DND-41 (cell line): ENCODE results near the gene LILRB3.
"Not testable (repeated sequence)": the region's sequence is repeated elsewhere in the genome, so short reads cannot be mapped to it uniquely, and the experiment has no call there.

Experiments used
- ATAC-seq: fragments of 200-7000 bp; cut with Tn5 transposase; 3 replicates; pipeline ENCODE4 v1.9.1; 2021; ENCODE audit warnings: low read depth; ENCODE audit not compliant: insufficient read depth
- DNase-seq: peaks from one replicate; pipeline ENCODE4 v3.0.0-alpha.2; 2020
- H2AFZ ChIP-seq: 2 replicates; pipeline ENCODE4 v1.6.0; 2012; ENCODE audit warnings: low read depth, low read length
- H3K27ac ChIP-seq: 2 replicates; pipeline ENCODE4 v1.5.1; 2012; ENCODE audit warnings: low read length, inconsistent platforms
- H3K27me3 ChIP-seq: fragments of 200-600 bp; sonication (generic); 2 replicates; pipeline ENCODE4 v1.6.0; 2012; ENCODE audit warnings: low read length, mild to moderate bottlenecking, inconsistent platforms; ENCODE audit not compliant: insufficient read depth, poor library complexity
- H3K36me3 ChIP-seq: 2 replicates; pipeline ENCODE4 v1.5.1; 2012; ENCODE audit warnings: low read length, inconsistent platforms; ENCODE audit not compliant: insufficient read depth
- H3K4me1 ChIP-seq: 2 replicates; pipeline ENCODE4 v1.5.1; 2012; ENCODE audit warnings: mild to moderate bottlenecking, low read length; ENCODE audit not compliant: insufficient read depth
- H3K4me2 ChIP-seq: 2 replicates; pipeline ENCODE4 v1.6.0; 2012; ENCODE audit warnings: mild to moderate bottlenecking, moderate library complexity, low read length, inconsistent platforms; ENCODE audit not compliant: insufficient read depth
- H3K4me3 ChIP-seq, 2 experiments: fragments of 200-600 bp in 1 of 2; shearing (Covaris generic) in 1 of 2; 2 replicates each; pipeline ENCODE4 v1.5.1; 2012 to 2016; ENCODE audit warnings: inconsistent platforms in 2 of 2, low read length in 2 of 2, mild to moderate bottlenecking in 2 of 2, low read depth in 1 of 2, moderate library complexity in 1 of 2
- H3K79me2 ChIP-seq: 2 replicates; pipeline ENCODE4 v1.6.0; 2012; ENCODE audit warnings: low read length, inconsistent platforms; ENCODE audit not compliant: insufficient read depth
- H3K9ac ChIP-seq: 2 replicates; pipeline ENCODE4 v1.6.0; 2012; ENCODE audit warnings: low read depth, mild to moderate bottlenecking, inconsistent platforms, low read length, moderate library complexity
- H3K9me3 ChIP-seq: 2 replicates; pipeline ENCODE4 v1.5.1; 2012; ENCODE audit warnings: low read length, moderate library complexity, mild to moderate bottlenecking, inconsistent platforms; ENCODE audit not compliant: insufficient read depth, severe bottlenecking
- H4K20me1 ChIP-seq: 2 replicates; pipeline ENCODE4 v1.6.0; 2012; ENCODE audit warnings: low read length; ENCODE audit not compliant: insufficient read depth
- CTCF ChIP-seq: IDR thresholded peaks from 2 replicates; pipeline ENCODE4 v1.5.1; 2012; ENCODE audit warnings: borderline replicate concordance, low read length, moderate library complexity, mild to moderate bottlenecking; ENCODE audit not compliant: poor library complexity, severe bottlenecking; ENCODE audit errors: extremely low read depth
- EZH2 ChIP-seq: IDR thresholded peaks from 3 replicates; pipeline ENCODE4 v1.6.1; 2012; ENCODE audit warnings: borderline replicate concordance, low read depth, mild to moderate bottlenecking, moderate library complexity, low read length, inconsistent platforms; ENCODE audit not compliant: severe bottlenecking

Gene LILRB3

GRCh38 chr19:54230031-54230430, 7.2 kb upstream of the LILRB3 start:
- Histone ChIP-seq H4K20me1 (no peaks in the 10 kb centered on the region), H3K79me2 (no peaks in the 10 kb centered on the region), H3K4me3 (no peak overlapping the region), H2AFZ (no peak overlapping the region), H3K4me2 (no peak overlapping the region), H3K27ac (no peak overlapping the region), H3K4me1 (no peaks in the 10 kb centered on the region), H3K36me3 (no peaks in the 10 kb centered on the region), H3K27me3 (no peaks in the 10 kb centered on the region), H3K9me3 (no peaks in the 10 kb centered on the region), H3K9ac (no peak overlapping the region)
- ATAC-seq (no peak), DNase-seq (no peak)
- TF ChIP-seq EZH2 (no peak), CTCF (no peak)

GRCh38 chr19:54229146-54229545, 6.3 kb upstream of the LILRB3 start:
- Histone ChIP-seq H3K4me2 (no peak overlapping the region), H3K27me3 (no peaks in the 10 kb centered on the region), H3K36me3 (no peaks in the 10 kb centered on the region), H3K4me1 (no peaks in the 10 kb centered on the region), H3K79me2 (no peaks in the 10 kb centered on the region), H4K20me1 (no peaks in the 10 kb centered on the region), H3K9ac (no peak overlapping the region), H3K9me3 (no peaks in the 10 kb centered on the region), H3K27ac (no peak overlapping the region), H3K4me3 (no peak overlapping the region), H2AFZ (no peak overlapping the region)
- DNase-seq: no peak
- TF ChIP-seq CTCF: no peak
- TF ChIP-seq EZH2: no peak
- ATAC-seq: no peak

- not testable (repeated sequence) for DNase-seq, H3K9ac ChIP-seq, H3K4me2 ChIP-seq, H3K79me2 ChIP-seq, H3K4me1 ChIP-seq, H4K20me1 ChIP-seq, H2AFZ ChIP-seq, H3K36me3 ChIP-seq, H3K27ac ChIP-seq, H3K27me3 ChIP-seq, H3K4me3 ChIP-seq, ATAC-seq, H3K9me3 ChIP-seq
Observed at GRCh38 chr19:54224619-54225018, 1.8 kb upstream of the LILRB3 start.

- not testable (repeated sequence) for H4K20me1 ChIP-seq, H3K9me3 ChIP-seq, H3K27ac ChIP-seq, H3K79me2 ChIP-seq, H3K36me3 ChIP-seq, DNase-seq, H3K4me3 ChIP-seq, H3K4me1 ChIP-seq, H3K27me3 ChIP-seq, ATAC-seq, H3K9ac ChIP-seq, H2AFZ ChIP-seq, H3K4me2 ChIP-seq
Observed at GRCh38 chr19:54223937-54224281, 1.1 kb upstream of the LILRB3 start.

GRCh38 chr19:54223277-54223936, 600 bp upstream of the LILRB3 start:
- peak; percentile 14; the same call in 1 of the 3 replicates for ATAC-seq
- H3K9ac ChIP-seq, H2AFZ ChIP-seq: not testable (repeated sequence)

GRCh38 chr19:54221947-54222346, 860 bp downstream of the LILRB3 start:
- H3K27ac ChIP-seq, H3K4me3 ChIP-seq, H3K4me1 ChIP-seq, H3K9me3 ChIP-seq, ATAC-seq, H2AFZ ChIP-seq, H3K27me3 ChIP-seq, H3K79me2 ChIP-seq, H3K9ac ChIP-seq, H4K20me1 ChIP-seq, DNase-seq, H3K36me3 ChIP-seq, H3K4me2 ChIP-seq: not testable (repeated sequence)

More at GRCh38 chr19:54223277-54223936, 600 bp upstream of the LILRB3 start:
- not testable (repeated sequence) for H4K20me1 ChIP-seq, H3K36me3 ChIP-seq, H3K4me3 ChIP-seq, H3K27ac ChIP-seq, DNase-seq, H3K79me2 ChIP-seq, H3K27me3 ChIP-seq, H3K9me3 ChIP-seq, H3K4me1 ChIP-seq, H3K4me2 ChIP-seq

- not testable (repeated sequence) for H3K79me2 ChIP-seq, DNase-seq, H3K4me2 ChIP-seq, H4K20me1 ChIP-seq, H3K36me3 ChIP-seq, H3K9me3 ChIP-seq, H3K9ac ChIP-seq, H3K4me3 ChIP-seq, H3K27ac ChIP-seq, H3K4me1 ChIP-seq, ATAC-seq, H3K27me3 ChIP-seq, H2AFZ ChIP-seq
Observed at GRCh38 chr19:54219702-54220101, 3.1 kb downstream of the LILRB3 start.
